Lung (tissue), 10 donors: ENCODE data around the gene FAM72D. TPM values are rescaled to one million over a fixed set of nuclear protein-coding genes. Genes with fewer than 3 reads are reported as not detected.
A peak's percentile ranks its signal among the peaks of the same experiment; 100 is the strongest.
"Not testable (repeated sequence)": the region's sequence is repeated elsewhere in the genome, so short reads cannot be mapped to it uniquely, and the experiment has no call there.

Source experiments
- ATAC-seq: fragments of 200-7000 bp; cut with Tn5 transposase; one replicate; pipeline ENCODE4 v1.9.1; 2020; ENCODE audit warnings: moderate number of reproducible peaks; ENCODE audit not compliant: insufficient read depth, low FRiP score
- DNase-seq, 3 donors: peaks; one replicate each; pipeline ENCODE4 v3.0.0-alpha.2; 2013 to 2017
- H3K27ac ChIP-seq, 2 donors: one replicate each; pipeline ENCODE4 v1.5.1; 2013; ENCODE audit warnings: mild to moderate bottlenecking in 2 of 2, moderate library complexity in 2 of 2, control low read depth in 1 of 2, inconsistent platforms in 1 of 2, low read depth in 1 of 2, low read length in 1 of 2
- H3K27me3 ChIP-seq, 3 donors: one replicate each; pipeline ENCODE4 v1.5.1; 2013; ENCODE audit warnings: low read length in 2 of 3; ENCODE audit not compliant: control insufficient read depth in 3 of 3, insufficient read depth in 3 of 3
- H3K36me3 ChIP-seq, 4 donors: one replicate each; pipeline ENCODE4 v1.5.1; 2013; ENCODE audit warnings: low read length in 4 of 4, mild to moderate bottlenecking in 1 of 4, moderate library complexity in 1 of 4; ENCODE audit not compliant: control insufficient read depth in 4 of 4, insufficient read depth in 4 of 4
- H3K4me1 ChIP-seq, 5 donors: one replicate each; pipeline ENCODE4 v1.5.1; 2013; ENCODE audit warnings: low read length in 5 of 5, mild to moderate bottlenecking in 2 of 5, moderate library complexity in 1 of 5; ENCODE audit not compliant: control insufficient read depth in 5 of 5, insufficient read depth in 5 of 5
- H3K4me3 ChIP-seq: one replicate; pipeline ENCODE4 v1.5.1; 2013; ENCODE audit warnings: mild to moderate bottlenecking, control low read depth, moderate library complexity
- H3K9ac ChIP-seq, 2 donors: one replicate each; pipeline ENCODE4 v1.5.1; 2013; ENCODE audit warnings: low read length in 2 of 2, control low read depth in 1 of 2; ENCODE audit not compliant: insufficient read depth in 1 of 2
- H3K9me3 ChIP-seq, 4 donors: one replicate each; pipeline ENCODE4 v1.5.1; 2013; ENCODE audit warnings: low read length in 3 of 4, mild to moderate bottlenecking in 1 of 4, moderate library complexity in 1 of 4; ENCODE audit not compliant: control insufficient read depth in 4 of 4, insufficient read depth in 3 of 4
- WGBS, 2 donors: extraction: QIAGEN DNeasy Blood & Tissue Kit; methylation state at CpG; one replicate each; pipeline ENCODE4 v1.1.7; 2013; 5-methylcytosine and 5-hydroxymethylcytosine counted together
- polyA plus RNA-seq, 2 donors: library from polyadenylated mRNA; stranded (reverse); fragments of 200-250 nt; gene quantifications; one replicate each; pipeline ENCODE4 v1.2.1, GENCODE V29; 2013
- total RNA-seq, 2 donors: library from RNA; depleted of rRNA in 1 of 2; stranded (reverse); fragments of >200 nt in 1 of 2; gene quantifications; one replicate each; pipeline ENCODE4 v1.2.1, GENCODE V29; 2014 to 2021
- donor health status: Bipolar disorder and iron deficiency.
- donor health status: healthy.
- donor health status: DM: yes; HTN: yes; CAD: no.

The FAM72D gene
- total and polyA plus RNA-seq, 4 donors: 0.35 to 0.60 (median 0.47) TPM

DNA sequence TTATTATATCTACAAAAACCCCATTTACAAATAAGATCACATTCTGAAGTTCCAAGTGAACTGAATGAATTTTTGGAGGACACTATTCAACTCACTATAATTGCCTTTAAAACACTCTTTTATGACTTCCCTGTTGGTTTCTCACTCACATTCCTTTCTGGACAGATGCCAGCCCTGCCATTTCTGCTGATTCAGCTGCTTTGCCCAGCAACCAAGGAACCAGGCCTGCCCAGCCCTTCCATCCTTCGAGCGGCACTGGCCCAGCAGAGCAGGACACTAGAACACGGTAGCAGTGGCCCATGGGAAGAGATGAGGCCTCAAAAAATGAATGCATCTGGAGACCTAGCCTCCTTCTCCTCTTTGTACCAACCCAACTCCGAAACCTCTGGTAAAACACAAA lies 50.5 kb downstream of the FAM72D start:
- 86 to 90% methylated on average over 2 to 3 of the region's 4 CpGs for WGBS, 2 donors
- H3K4me1 ChIP-seq, ATAC-seq, H3K27ac ChIP-seq, H3K27me3 ChIP-seq, H3K9ac ChIP-seq, H3K9me3 ChIP-seq, H3K36me3 ChIP-seq, H3K4me3 ChIP-seq, DNase-seq: not testable (repeated sequence)

DNA sequence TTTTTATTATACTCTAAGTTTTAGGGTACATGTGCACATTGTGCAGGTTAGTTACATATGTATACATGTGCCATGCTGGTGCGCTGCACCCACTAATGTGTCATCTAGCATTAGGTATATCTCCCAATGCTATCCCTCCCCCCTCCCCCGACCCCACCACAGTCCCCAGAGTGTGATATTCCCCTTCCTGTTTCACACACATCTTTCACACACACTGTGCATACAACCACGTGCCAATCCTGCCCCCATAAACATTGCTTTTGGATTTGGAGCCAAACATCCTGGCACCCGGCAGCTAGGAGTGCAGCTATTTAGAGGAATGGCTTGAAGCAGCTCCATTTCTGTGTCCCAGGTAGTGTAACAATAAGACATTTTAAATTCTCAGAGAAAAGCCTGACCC lies 51.4 kb downstream of the FAM72D start:
- H3K27ac ChIP-seq, H3K27me3 ChIP-seq, H3K9me3 ChIP-seq, H3K36me3 ChIP-seq, DNase-seq, H3K9ac ChIP-seq, H3K4me3 ChIP-seq, ATAC-seq, H3K4me1 ChIP-seq: not testable (repeated sequence)
- 59 to 68% methylated on average over 2 of the region's 4 CpGs for WGBS, 2 donors

DNA sequence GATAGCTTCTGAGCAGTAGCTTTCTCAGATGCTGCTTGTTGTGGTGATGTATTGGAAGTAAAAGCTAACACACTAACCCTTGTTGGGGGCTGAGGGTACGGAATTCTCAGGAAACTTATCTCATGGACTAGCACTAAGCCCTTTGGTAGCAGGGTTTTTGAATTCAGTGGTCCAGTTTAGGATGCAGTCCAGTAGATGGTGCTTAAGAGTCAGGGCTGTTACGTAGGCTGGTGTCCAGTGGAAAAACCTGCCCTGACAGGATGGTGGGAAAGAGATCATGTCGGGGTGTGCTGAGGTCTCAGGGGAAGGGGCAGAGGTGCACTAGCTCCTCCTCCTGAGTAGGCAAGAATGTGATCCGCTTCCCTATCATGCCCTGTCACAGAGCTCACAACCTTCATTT lies 59.6 kb downstream of the FAM72D start:
- not testable (repeated sequence) for DNase-seq, H3K9me3 ChIP-seq, H3K27ac ChIP-seq, H3K4me1 ChIP-seq, ATAC-seq, H3K36me3 ChIP-seq, H3K27me3 ChIP-seq, H3K9ac ChIP-seq, H3K4me3 ChIP-seq
- no CpG with 5 or more reads among the region's 4 CpGs for WGBS, 2 donors

DNA sequence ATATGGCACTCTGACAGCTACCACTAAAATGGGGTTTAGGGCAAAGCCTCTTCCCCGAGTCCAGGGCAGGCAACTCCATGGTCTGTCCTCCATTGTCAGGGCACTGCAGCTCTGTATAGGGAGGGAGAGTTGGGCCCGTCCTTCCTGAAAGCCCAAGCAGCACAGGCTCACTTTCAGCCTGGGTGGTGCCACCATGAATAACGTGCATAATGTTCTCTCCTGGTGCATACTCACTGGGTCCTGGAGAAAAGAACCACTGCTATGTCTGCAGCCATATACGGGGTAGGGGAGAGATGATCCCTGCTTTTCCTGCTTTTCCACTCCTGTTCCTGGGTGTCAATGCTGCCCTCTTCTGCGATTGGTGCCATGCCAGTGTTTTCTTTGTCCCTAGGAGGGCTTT lies 60.1 kb downstream of the FAM72D start:
- H3K27me3 ChIP-seq, ATAC-seq, H3K9ac ChIP-seq, H3K27ac ChIP-seq, H3K36me3 ChIP-seq, H3K9me3 ChIP-seq, H3K4me3 ChIP-seq, H3K4me1 ChIP-seq: not testable (repeated sequence)
- WGBS, 2 donors: 22 to 49% methylated on average over 5 of the region's 5 CpGs
- DNase-seq: peak in 1 of 3 donors; percentile 3

DNA sequence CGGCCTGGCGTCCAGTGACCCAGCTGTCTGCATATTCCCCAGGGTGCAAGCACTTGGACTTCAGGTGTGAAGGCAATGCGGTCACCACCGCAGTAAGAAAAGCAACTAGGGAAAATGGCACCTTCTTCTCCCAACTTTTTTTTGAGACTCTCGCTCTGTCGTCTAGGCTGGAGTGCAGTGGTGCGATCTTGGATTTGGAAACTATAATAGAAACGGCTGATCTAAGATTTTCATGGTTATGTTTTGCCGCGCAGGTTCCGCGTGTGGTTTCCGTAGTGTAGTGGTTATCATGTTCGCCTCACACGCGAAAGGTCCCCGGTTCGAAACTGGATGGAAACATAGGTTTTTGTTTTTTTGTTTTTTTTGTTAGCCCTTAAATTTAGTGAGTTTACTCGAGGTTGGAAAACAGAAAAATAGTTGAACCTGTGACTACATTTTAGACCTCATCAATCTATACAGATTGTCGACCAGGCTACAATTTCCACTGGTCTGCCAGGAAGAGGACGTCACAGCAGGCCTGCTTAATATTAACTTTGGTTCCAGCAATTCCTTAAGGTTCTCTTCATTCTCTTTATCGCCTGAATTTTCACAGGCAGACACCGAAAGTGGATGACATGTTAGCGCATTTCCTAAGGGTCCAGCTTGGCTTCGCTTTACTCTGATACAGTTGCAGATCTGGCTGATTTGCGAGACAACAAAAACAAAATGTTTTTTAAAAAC lies 61.3 kb downstream of the FAM72D start:
- H3K36me3 ChIP-seq, H3K27ac ChIP-seq, H3K9me3 ChIP-seq, H3K4me3 ChIP-seq, H3K27me3 ChIP-seq, H3K4me1 ChIP-seq, H3K9ac ChIP-seq, ATAC-seq: not testable (repeated sequence)
- DNase-seq: peak; percentile 80 to 89 (median 82)
- 6 to 13% methylated on average over 20 of the region's 26 CpGs for WGBS, 2 donors

DNA sequence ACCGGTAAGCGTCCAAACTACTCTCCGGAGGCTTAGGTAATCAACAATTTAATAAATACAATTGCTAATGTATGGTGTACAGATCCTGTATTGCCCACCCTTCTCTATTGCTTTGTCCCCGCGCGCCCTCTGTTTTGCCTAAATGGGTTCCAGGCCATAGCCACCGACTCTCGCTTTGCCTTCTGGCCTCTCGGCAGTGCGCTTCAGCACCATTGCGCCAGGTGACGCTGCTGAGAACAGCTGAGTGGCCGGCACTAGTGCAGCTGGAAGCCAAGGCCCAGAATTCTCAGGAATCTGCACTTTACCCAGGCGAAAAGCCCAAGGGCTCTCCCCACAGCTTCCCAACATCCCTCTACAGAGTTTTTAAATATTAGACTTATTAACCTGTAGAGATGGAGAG lies 61.9 kb downstream of the FAM72D start:
- not testable (repeated sequence) for H3K9me3 ChIP-seq, H3K36me3 ChIP-seq, H3K27me3 ChIP-seq, H3K4me1 ChIP-seq, H3K4me3 ChIP-seq, H3K27ac ChIP-seq, H3K9ac ChIP-seq, DNase-seq
- ATAC-seq: peak; percentile 76
- no CpG with 5 or more reads among the region's 14 CpGs for WGBS, 2 donors

DNA sequence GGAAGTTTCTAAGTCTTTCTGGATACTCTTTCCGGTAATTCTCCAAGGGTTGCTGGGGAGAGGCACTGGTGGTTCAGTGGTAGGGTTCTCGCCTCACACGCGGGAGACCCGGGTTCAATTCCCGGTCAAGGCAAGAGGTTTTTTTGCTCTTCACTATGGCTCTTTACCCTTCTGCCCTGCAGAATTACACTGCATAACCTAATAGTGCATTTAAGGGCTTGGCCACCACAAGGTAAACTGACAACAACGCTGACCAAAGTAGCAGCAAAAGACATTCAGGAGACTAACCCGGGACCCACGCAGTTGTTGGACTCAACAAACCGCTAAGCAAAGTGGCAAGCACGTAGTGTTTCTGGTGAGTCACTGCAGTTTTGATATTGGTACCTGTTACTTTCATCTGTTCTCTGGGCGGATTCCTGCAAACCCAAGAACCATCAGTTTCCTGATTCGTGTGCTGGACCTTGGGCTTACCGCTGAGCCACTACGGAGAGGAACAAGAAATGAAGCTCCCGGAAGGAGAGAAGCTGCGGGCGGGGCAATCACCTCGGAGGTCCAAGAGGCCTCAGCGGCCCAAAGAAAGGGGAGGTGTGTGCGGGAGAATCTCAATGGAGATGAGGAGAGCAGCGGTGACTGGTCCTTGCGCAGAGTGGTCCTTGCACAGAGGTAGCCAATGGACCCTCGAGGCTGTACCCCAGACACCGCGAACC lies 65.4 kb downstream of the FAM72D start:
- H3K9ac ChIP-seq, H3K27me3 ChIP-seq, H3K36me3 ChIP-seq, H3K4me1 ChIP-seq, DNase-seq, H3K4me3 ChIP-seq, H3K27ac ChIP-seq, H3K9me3 ChIP-seq: not testable (repeated sequence)
- peak; percentile 81 for ATAC-seq
- 1 to 22% methylated on average over 3 to 4 of the region's 26 CpGs for WGBS, 2 donors
